Thyroid gland (tissue), 4 donors: ENCODE results near the gene MAB21L1. TPM values are rescaled to one million over a fixed set of nuclear protein-coding genes. Genes with fewer than 3 reads are reported as not detected.

ENCODE experiments used
- DNase-seq, 2 donors: peaks; one replicate each; pipeline ENCODE4 v3.0.0-alpha.2; 2019
- H3K27ac ChIP-seq, 3 donors: fragments of 200-600 bp; sonication (generic); 1 replicate in 2 of 3; 2 replicates in 1 of 3; pipeline ENCODE4 v1.5.1; 2016 to 2019; ENCODE audit warnings: mild to moderate bottlenecking in 1 of 3, moderate library complexity in 1 of 3
- H3K27me3 ChIP-seq: fragments of 200-600 bp; sonication (generic); one replicate; pipeline ENCODE4 v1.5.1; 2019
- H3K36me3 ChIP-seq, 2 donors: fragments of 200-600 bp; sonication (generic); one replicate each; pipeline ENCODE4 v1.5.1; 2016 to 2019
- H3K4me1 ChIP-seq, 2 donors: fragments of 200-600 bp; sonication (generic); one replicate each; pipeline ENCODE4 v1.5.1; 2017 to 2019
- H3K4me3 ChIP-seq, 3 donors: fragments of 200-600 bp; sonication (generic); replicated peaks in 1 of 3; 1 replicate in 2 of 3; 2 replicates in 1 of 3; pipeline ENCODE4 v1.5.1; 2016; ENCODE audit warnings: mild to moderate bottlenecking in 1 of 3
- H3K9me3 ChIP-seq: fragments of 200-600 bp; sonication (generic); one replicate; pipeline ENCODE4 v1.5.1; 2017
- POLR2A ChIP-seq, 2 donors: fragments of 450-650 bp; IDR thresholded peaks; one replicate each; pipeline ENCODE4 v1.6.1; 2017; ENCODE audit warnings: antibody characterized with exemption in 2 of 2, mild to moderate bottlenecking in 2 of 2, moderate library complexity in 1 of 2
- WGBS, 2 donors: methylation state at CpG; one replicate each; pipeline ENCODE4 v1.1.5; 2017; 5-methylcytosine and 5-hydroxymethylcytosine counted together
- intact Hi-C: fragments of 100-400 bp; cut with DNase I; formaldehyde crosslinking; loops from one replicate; pipeline ENCODE4 v1.15.1; 2023
- total RNA-seq, 4 donors: library from RNA; depleted of rRNA; stranded (reverse); fragments of >200 nt; gene quantifications; one replicate each; pipeline ENCODE4 v1.2.3, GENCODE V29; 2016
- TF ChIP-seq, protein P1 (sequence below), 6 experiments: fragments of 200-600 bp in 3 of 6; fragments of 450-650 bp in 3 of 6; sonication (generic) in 3 of 6; IDR thresholded peaks; one replicate each; pipeline ENCODE4 v1.5.1; 2016 to 2019; ENCODE audit warnings: antibody characterized with exemption in 6 of 6, mild to moderate bottlenecking in 2 of 6, inconsistent platforms in 1 of 6, moderate library complexity in 1 of 6

The MAB21L1 gene
- total RNA-seq, 4 donors from 2014 or later = 2.2 to 2.9 (median 2.5) TPM

DNA sequence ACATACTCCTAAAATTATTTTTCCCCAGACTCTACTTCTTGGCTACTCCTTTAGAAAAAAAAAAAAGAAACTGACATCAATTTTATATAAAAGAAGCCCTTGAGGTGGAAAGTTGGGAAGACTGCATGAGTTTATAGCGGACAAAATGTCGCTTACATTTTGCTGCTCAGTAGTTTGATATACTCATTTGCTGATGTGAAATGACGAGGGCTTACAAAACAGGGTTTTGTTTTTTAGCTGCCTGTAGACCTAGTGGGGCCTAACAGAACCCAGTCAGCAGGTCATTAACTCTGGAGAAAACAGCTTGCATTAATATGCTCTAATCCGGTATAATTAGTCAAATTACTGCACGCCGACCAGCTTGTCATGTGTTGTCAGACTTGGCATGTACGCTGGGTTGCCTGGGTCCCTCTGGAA is 37.6 kb upstream of the MAB21L1 start:
- H3K27me3 ChIP-seq = no peaks in the 10 kb centered on the region
- no peaks in the 10 kb centered on the region for H3K9me3 ChIP-seq
- H3K4me3 ChIP-seq = no peak overlapping the region
- intact Hi-C loops = no loop called here
- TF ChIP-seq, protein P1, sequence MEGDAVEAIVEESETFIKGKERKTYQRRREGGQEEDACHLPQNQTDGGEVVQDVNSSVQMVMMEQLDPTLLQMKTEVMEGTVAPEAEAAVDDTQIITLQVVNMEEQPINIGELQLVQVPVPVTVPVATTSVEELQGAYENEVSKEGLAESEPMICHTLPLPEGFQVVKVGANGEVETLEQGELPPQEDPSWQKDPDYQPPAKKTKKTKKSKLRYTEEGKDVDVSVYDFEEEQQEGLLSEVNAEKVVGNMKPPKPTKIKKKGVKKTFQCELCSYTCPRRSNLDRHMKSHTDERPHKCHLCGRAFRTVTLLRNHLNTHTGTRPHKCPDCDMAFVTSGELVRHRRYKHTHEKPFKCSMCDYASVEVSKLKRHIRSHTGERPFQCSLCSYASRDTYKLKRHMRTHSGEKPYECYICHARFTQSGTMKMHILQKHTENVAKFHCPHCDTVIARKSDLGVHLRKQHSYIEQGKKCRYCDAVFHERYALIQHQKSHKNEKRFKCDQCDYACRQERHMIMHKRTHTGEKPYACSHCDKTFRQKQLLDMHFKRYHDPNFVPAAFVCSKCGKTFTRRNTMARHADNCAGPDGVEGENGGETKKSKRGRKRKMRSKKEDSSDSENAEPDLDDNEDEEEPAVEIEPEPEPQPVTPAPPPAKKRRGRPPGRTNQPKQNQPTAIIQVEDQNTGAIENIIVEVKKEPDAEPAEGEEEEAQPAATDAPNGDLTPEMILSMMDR (IDR thresholded peaks at IDR 0.05) = no peak
- no peak for TF ChIP-seq POLR2A (IDR thresholded peaks at IDR 0.05)
- WGBS, 2 donors = 93 to 96% methylated on average over 7 of the region's 7 CpGs
- DNase-seq = no peak
- H3K36me3 ChIP-seq = no peaks in the 10 kb centered on the region
- H3K27ac ChIP-seq = no peak overlapping the region
- H3K4me1 ChIP-seq = no peaks in the 10 kb centered on the region

DNA sequence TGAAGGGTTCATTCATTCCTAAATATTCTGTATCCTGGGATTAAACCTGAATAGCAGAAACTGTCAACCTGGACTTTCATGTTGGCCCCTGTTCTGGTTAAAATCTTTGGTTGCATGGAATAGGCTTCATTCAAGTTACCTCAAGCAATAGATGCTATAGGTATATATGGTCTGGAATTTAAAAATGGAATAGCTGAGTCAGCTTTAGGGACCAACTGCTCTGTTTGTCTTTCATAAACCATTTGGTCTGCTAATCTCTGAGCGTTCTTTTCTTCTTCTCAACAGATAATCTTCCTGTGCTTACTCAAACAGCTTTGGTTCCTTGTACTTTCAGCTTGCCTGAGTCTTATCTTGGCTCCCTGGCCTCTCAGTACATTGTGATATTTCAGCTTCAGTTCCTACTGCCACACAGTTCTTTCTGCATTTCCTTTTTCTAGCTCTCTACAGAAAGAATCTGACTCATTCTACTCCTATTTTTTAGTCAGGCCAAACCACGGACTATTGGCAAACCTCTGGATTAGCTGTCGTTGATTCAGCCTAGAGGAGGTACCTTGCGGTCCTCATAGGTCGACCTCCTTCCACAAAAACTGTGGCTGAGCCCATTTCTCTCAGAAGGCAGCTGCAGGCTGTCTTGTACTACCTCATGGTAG is 35.9 kb upstream of the MAB21L1 start:
- DNase-seq = no peak
- Histone ChIP-seq H3K36me3 (no peaks in the 10 kb centered on the region), H3K27ac (no peak overlapping the region), H3K9me3 (no peaks in the 10 kb centered on the region), H3K4me1 (no peaks in the 10 kb centered on the region), H3K4me3 (no peak overlapping the region), H3K27me3 (no peaks in the 10 kb centered on the region)
- intact Hi-C loops = no loop called here
- 64 to 77% methylated on average over 5 of the region's 5 CpGs for WGBS, 2 donors
- TF ChIP-seq, protein P1 (IDR thresholded peaks at IDR 0.05) = no peak
- TF ChIP-seq POLR2A (IDR thresholded peaks at IDR 0.05) = no peak

DNA sequence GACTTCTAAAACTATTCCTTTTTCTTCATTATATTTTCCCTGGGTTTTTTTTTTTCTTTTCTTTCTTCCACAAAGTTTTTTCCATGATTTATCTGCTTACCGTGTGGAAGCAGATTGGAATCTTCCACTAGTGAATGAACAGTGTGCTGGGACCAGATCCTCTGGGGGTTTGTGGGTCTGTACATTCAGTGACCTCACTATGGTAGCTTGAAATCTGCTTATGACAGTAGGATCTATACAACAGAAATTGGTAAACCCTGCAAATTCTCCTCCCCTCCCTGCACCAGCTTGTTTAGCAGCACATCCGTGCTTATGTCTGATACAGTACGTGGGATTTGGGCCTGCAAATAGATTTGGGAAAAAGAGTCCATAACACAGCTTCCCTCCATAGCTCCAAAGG is 26.0 kb upstream of the MAB21L1 start:
- intact Hi-C loops = no loop called here
- Histone ChIP-seq H3K9me3 (no peaks in the 10 kb centered on the region), H3K4me1 (peaks cover 9 to 14% of the 10 kb centered on the region in 2 donors), H3K27me3 (no peaks in the 10 kb centered on the region), H3K27ac (no peak overlapping the region), H3K4me3 (no peak overlapping the region), H3K36me3 (no peaks in the 10 kb centered on the region)
- TF ChIP-seq, protein P1 (IDR thresholded peaks at IDR 0.05) = no peak
- no peak for TF ChIP-seq POLR2A (IDR thresholded peaks at IDR 0.05)
- WGBS, 2 donors = 62 to 74% methylated on average over 3 of the region's 3 CpGs
- no peak for DNase-seq

DNA sequence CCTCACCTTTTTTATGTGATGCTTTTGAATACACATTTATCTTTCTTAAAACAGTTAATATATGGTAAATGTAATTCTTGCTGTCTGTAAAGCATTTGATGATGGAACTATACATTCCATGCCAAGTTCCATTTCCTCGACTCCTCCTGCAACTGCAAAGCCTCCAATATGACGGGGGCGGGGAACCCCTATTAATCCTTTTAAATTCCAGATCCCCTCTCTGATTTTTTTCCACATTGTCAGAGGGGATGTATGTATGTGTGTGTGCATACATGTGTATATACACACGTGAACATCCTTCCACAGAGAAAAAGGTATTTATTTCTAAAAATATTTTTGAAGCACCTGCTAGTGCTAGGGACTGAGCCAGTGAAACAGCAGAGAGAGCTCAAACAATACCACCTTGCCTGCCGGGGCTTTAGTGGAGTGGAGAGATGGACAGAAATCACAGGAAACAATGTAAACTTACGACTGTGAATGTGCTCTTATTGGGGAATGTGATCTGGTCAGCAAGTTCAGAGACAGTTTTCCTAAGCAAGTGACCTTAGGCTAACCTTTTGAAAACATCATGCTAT is 25.3 kb upstream of the MAB21L1 start:
- Histone ChIP-seq H3K9me3 (no peaks in the 10 kb centered on the region), H3K4me1 (peaks cover 9 to 14% of the 10 kb centered on the region in 2 donors), H3K27me3 (no peaks in the 10 kb centered on the region), H3K36me3 (no peaks in the 10 kb centered on the region), H3K27ac (no peak overlapping the region), H3K4me3 (no peak overlapping the region)
- 71% methylated on average over 6 of the region's 6 CpGs for WGBS, 2 donors
- no peak for DNase-seq
- intact Hi-C loops = no loop called here
- no peak for TF ChIP-seq POLR2A (IDR thresholded peaks at IDR 0.05)

DNA sequence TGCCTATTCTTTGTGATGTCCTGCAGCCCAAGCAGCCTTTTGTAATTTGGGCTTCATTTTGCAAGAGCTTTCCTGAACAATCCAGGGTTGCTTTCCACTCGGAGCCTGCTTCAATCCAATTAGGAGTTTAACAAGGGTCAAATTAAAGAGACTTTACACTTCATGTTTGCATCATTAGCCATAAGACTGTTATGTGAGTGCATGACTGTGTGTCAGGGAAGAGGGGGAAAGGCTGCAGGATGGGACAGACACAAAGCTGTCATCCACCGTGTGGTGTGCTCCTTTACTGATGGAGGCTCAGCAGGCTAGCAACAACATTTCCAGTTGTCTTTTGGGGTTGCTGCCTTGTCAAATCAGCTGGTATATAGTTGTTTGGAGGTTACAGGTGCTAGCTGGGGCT is 23.7 kb upstream of the MAB21L1 start:
- Histone ChIP-seq H3K27ac (no peak overlapping the region), H3K9me3 (no peaks in the 10 kb centered on the region), H3K4me3 (no peak overlapping the region), H3K36me3 (no peaks in the 10 kb centered on the region), H3K4me1 (peaks cover 9 to 14% of the 10 kb centered on the region in 2 donors), H3K27me3 (no peaks in the 10 kb centered on the region)
- TF ChIP-seq POLR2A (IDR thresholded peaks at IDR 0.05) = no peak
- TF ChIP-seq, protein P1 (IDR thresholded peaks at IDR 0.05) = no peak
- WGBS, 2 donors = 76 to 79% methylated on average over 2 of the region's 2 CpGs
- intact Hi-C loops = no loop called here
- DNase-seq = no peak
